Measurements from ENCODE around the gene NFX1. TPM values are rescaled to one million over a fixed set of nuclear protein-coding genes. Genes with fewer than 3 reads are reported as not detected.

NFX1 gene
- polyA plus RNA-seq, 1 donor (not counting 4 experiments of a cell fraction or from before 2014, with no cell fraction given), result 28.1 TPM

DNA sequence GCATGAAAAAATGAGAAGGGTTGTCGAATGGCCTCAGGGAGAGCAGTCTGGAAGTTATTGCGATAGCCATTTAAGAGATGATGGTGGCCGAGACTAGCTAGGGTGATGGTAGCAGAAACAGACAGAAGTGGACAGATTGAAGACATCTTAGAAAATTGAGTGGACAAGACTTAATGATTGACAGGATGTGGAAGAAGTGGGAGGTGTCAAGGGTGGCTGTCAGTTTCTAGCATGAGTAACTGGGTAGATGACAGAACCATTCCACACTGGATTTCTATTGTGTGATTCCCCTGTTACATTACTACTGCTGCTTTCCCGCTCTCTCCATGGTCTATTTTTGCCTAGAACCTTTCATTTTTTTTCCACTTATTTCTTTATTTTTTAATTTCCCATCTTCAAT is 12.8 kb upstream of the NFX1 start:
- H3K4me3 ChIP-seq (ENCODE audit: control insufficient read depth in 2 of 3, extremely low read depth in 1 of 3, insufficient read depth in 2 of 3, low read depth in 1 of 3, low read length in 3 of 3), result no peak overlapping the region
- H3K4me2 ChIP-seq (ENCODE audit: control insufficient read depth, extremely low read depth, insufficient read depth, low read depth, low read length), result no peak overlapping the region
- H3K27me3 ChIP-seq (ENCODE audit: control insufficient read depth, extremely low read depth, insufficient read depth, low read length), result no peaks in the 10 kb centered on the region
- no peaks in the 10 kb centered on the region for H3K9me1 ChIP-seq (ENCODE audit: control insufficient read depth, extremely low read depth, insufficient read depth, low read length)
- no peak for DNase-seq (ENCODE audit: low read depth, low spot score)
- TF ChIP-seq, protein P1, sequence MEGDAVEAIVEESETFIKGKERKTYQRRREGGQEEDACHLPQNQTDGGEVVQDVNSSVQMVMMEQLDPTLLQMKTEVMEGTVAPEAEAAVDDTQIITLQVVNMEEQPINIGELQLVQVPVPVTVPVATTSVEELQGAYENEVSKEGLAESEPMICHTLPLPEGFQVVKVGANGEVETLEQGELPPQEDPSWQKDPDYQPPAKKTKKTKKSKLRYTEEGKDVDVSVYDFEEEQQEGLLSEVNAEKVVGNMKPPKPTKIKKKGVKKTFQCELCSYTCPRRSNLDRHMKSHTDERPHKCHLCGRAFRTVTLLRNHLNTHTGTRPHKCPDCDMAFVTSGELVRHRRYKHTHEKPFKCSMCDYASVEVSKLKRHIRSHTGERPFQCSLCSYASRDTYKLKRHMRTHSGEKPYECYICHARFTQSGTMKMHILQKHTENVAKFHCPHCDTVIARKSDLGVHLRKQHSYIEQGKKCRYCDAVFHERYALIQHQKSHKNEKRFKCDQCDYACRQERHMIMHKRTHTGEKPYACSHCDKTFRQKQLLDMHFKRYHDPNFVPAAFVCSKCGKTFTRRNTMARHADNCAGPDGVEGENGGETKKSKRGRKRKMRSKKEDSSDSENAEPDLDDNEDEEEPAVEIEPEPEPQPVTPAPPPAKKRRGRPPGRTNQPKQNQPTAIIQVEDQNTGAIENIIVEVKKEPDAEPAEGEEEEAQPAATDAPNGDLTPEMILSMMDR (optimal IDR thresholded peaks at IDR 0.05 in 1 of 3, IDR thresholded peaks at IDR 0.05 in 1 of 3, conservative IDR thresholded peaks at IDR 0.05 in 1 of 3; ENCODE audit: extremely low read depth in 1 of 3, insufficient read depth in 2 of 3, low read length in 3 of 3), result no peak
- TF ChIP-seq EZH2 (IDR thresholded peaks at IDR 0.05; ENCODE audit: low read length), result no peak
- FAIRE-seq, result no peak
- no peak overlapping the region for H3K27ac ChIP-seq (ENCODE audit: control insufficient read depth, insufficient read depth, low read length)
- dilution Hi-C loops (cut with MboI; ENCODE audit: extremely low pct_ligation_motif_present, low sequenced_read_pairs), result no loop called here
- peaks cover 34 to 35% of the 10 kb centered on the region in 2 experiments for H3K36me3 ChIP-seq (ENCODE audit: control insufficient read depth in 2 of 2, extremely low read depth in 1 of 2, insufficient read depth in 2 of 2, low read length in 2 of 2)
- no peak overlapping the region for H3K9ac ChIP-seq (ENCODE audit: control insufficient read depth, extremely low read depth, insufficient read depth, low read length)
- no peaks in the 10 kb centered on the region for H4K20me1 ChIP-seq (ENCODE audit: control insufficient read depth, extremely low read depth, insufficient read depth, low read length)
- no peaks in the 10 kb centered on the region for H3K9me3 ChIP-seq (ENCODE audit: control insufficient read depth, low read depth, low read length)
- no peaks in the 10 kb centered on the region for H3K79me2 ChIP-seq (ENCODE audit: control insufficient read depth, insufficient read depth, low read length)
- no peaks in the 10 kb centered on the region for H3K4me1 ChIP-seq (ENCODE audit: control insufficient read depth, extremely low read depth, insufficient read depth, low read length)
- no peak overlapping the region for H2AFZ ChIP-seq (ENCODE audit: control insufficient read depth, low read length)

DNA sequence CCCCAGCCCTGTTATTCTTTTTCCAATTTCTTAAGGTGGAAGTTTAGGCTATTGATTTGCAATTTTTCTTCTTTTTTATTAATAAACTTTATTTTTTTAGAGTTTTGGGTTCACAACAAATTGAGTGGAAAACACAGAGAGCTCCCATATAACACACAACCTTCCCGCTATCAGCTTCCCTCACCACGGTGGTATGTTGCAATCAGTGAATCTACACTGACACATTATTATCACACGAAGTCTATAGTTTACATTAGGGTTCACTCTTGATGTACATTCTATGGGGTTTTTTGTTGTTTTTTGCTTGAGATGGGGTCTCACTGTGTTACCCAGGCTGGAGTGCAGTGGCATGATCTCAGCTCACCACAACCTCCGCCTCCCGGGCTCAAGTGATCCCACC is 4.8 kb upstream of the NFX1 start:
- TF ChIP-seq EZH2 (IDR thresholded peaks at IDR 0.05; ENCODE audit: low read length), result no peak
- TF ChIP-seq, protein P1 (optimal IDR thresholded peaks at IDR 0.05 in 1 of 3, IDR thresholded peaks at IDR 0.05 in 1 of 3, conservative IDR thresholded peaks at IDR 0.05 in 1 of 3; ENCODE audit: extremely low read depth in 1 of 3, insufficient read depth in 2 of 3, low read length in 3 of 3), result no peak
- Histone ChIP-seq H3K79me2 (ENCODE audit: control insufficient read depth, insufficient read depth, low read length) (no peaks in the 10 kb centered on the region), H3K4me3 (ENCODE audit: control insufficient read depth in 2 of 3, extremely low read depth in 1 of 3, insufficient read depth in 2 of 3, low read depth in 1 of 3, low read length in 3 of 3) (no peak overlapping the region), H3K4me2 (ENCODE audit: control insufficient read depth, extremely low read depth, insufficient read depth, low read depth, low read length) (no peak overlapping the region), H4K20me1 (ENCODE audit: control insufficient read depth, extremely low read depth, insufficient read depth, low read length) (no peaks in the 10 kb centered on the region), H3K36me3 (ENCODE audit: control insufficient read depth in 2 of 2, extremely low read depth in 1 of 2, insufficient read depth in 2 of 2, low read length in 2 of 2) (peaks cover 2 to 15% of the 10 kb centered on the region in 2 experiments), H3K4me1 (ENCODE audit: control insufficient read depth, extremely low read depth, insufficient read depth, low read length) (no peaks in the 10 kb centered on the region), H3K9me3 (ENCODE audit: control insufficient read depth, low read depth, low read length) (no peaks in the 10 kb centered on the region), H3K9ac (ENCODE audit: control insufficient read depth, extremely low read depth, insufficient read depth, low read length) (no peak overlapping the region), H3K27ac (ENCODE audit: control insufficient read depth, insufficient read depth, low read length) (no peak overlapping the region), H3K9me1 (ENCODE audit: control insufficient read depth, extremely low read depth, insufficient read depth, low read length) (no peaks in the 10 kb centered on the region), H2AFZ (ENCODE audit: control insufficient read depth, low read length) (no peak overlapping the region), H3K27me3 (ENCODE audit: control insufficient read depth, extremely low read depth, insufficient read depth, low read length) (no peaks in the 10 kb centered on the region)
- dilution Hi-C loops (cut with MboI; ENCODE audit: extremely low pct_ligation_motif_present, low sequenced_read_pairs), result no loop called here
- FAIRE-seq, result no peak
- DNase-seq (ENCODE audit: low read depth, low spot score), result no peak

Data from keratinocyte (primary cell).